ENCODE results near the gene GPRC5B. TPM values are rescaled to one million over a fixed set of nuclear protein-coding genes. Genes with fewer than 3 reads are reported as not detected.

The GPRC5B gene
- not detected in 2 replicates for total RNA-seq

GRCh38 chr16:19884611-19885450 lies at the start of gene GPRC5B:
Gene GPRC5B, minus strand, starts transcription at chr16:19884848. Its CDS starts 12,003 bp downstream, at chr16:19872845.
- intact Hi-C loops (cut with micrococcal nuclease): loop anchor here (5.0 kb wide), 1 partner anchor 498 kb away; no protein-coding TSS in a partner anchor

- intact Hi-C loops (cut with micrococcal nuclease): no loop called here
Measured at GRCh38 chr16:19933740-19934139, 49.1 kb upstream of the GPRC5B start.

GRCh38 chr16:19929062-19929511 lies 44.4 kb upstream of the GPRC5B start:
- intact Hi-C loops (cut with micrococcal nuclease): no loop called here

GRCh38 chr16:19928432-19928831 lies 43.8 kb upstream of the GPRC5B start:
- intact Hi-C loops (cut with micrococcal nuclease): no loop called here

GRCh38 chr16:19926449-19927390 lies 42.1 kb upstream of the GPRC5B start:
- intact Hi-C loops (cut with micrococcal nuclease): no loop called here

GRCh38 chr16:19923396-19923795 lies 38.7 kb upstream of the GPRC5B start:
- intact Hi-C loops (cut with micrococcal nuclease): no loop called here

GRCh38 chr16:19919142-19919541 lies 34.5 kb upstream of the GPRC5B start:
- intact Hi-C loops (cut with micrococcal nuclease): no loop called here

- intact Hi-C loops (cut with micrococcal nuclease): no loop called here
Measured at GRCh38 chr16:19916064-19916463, 31.4 kb upstream of the GPRC5B start.

- intact Hi-C loops (cut with micrococcal nuclease): no loop called here
Measured at GRCh38 chr16:19914877-19915276, 30.2 kb upstream of the GPRC5B start.

GRCh38 chr16:19913340-19913645 lies 28.6 kb upstream of the GPRC5B start:
- intact Hi-C loops (cut with micrococcal nuclease): no loop called here

- intact Hi-C loops (cut with micrococcal nuclease): no loop called here
Measured at GRCh38 chr16:19912455-19913339, 28.0 kb upstream of the GPRC5B start.

GRCh38 chr16:19911747-19912454 lies 27.3 kb upstream of the GPRC5B start:
- intact Hi-C loops (cut with micrococcal nuclease): no loop called here

- intact Hi-C loops (cut with micrococcal nuclease): no loop called here
Measured at GRCh38 chr16:19911204-19911603, 26.6 kb upstream of the GPRC5B start.

- intact Hi-C loops (cut with micrococcal nuclease): no loop called here
Measured at GRCh38 chr16:19909750-19910322, 25.2 kb upstream of the GPRC5B start.

GRCh38 chr16:19908921-19909320 lies 24.3 kb upstream of the GPRC5B start:
- intact Hi-C loops (cut with micrococcal nuclease): no loop called here

GRCh38 chr16:19907161-19907992 lies 22.7 kb upstream of the GPRC5B start:
- intact Hi-C loops (cut with micrococcal nuclease): loop anchor here (1.0 kb wide), 1 partner anchor 393 kb away; no protein-coding TSS in a partner anchor

- intact Hi-C loops (cut with micrococcal nuclease): no loop called here
Measured at GRCh38 chr16:19901164-19901563, 16.5 kb upstream of the GPRC5B start.

GRCh38 chr16:19899605-19899955 lies 14.9 kb upstream of the GPRC5B start:
- intact Hi-C loops (cut with micrococcal nuclease): no loop called here

GRCh38 chr16:19898924-19899604 lies 14.4 kb upstream of the GPRC5B start:
- intact Hi-C loops (cut with micrococcal nuclease): no loop called here

All from T-helper 2 cell treated with Interferon-gamma antibody and Interleukin-4, amounts not matched to agents 100 ng/mL and 5 ng/mL, for 36 hours (primary cell).